ENCODE data around the gene PCDHGA4. TPM values are rescaled to one million over a fixed set of nuclear protein-coding genes. Genes with fewer than 3 reads are reported as not detected.

The PCDHGA4 gene
- total RNA-seq, 4 donors from 2014 or later = 2.0 to 5.6 (median 3.2) TPM

- no peaks in the 10 kb centered on the region for H3K4me1 ChIP-seq
- no peaks in the 10 kb centered on the region for H3K36me3 ChIP-seq
- H3K9me3 ChIP-seq = peaks cover 62% of the 10 kb centered on the region
- 20% methylated on average over 21 of the region's 22 CpGs for WGBS
- H3K27me3 ChIP-seq = peaks cover 5% of the 10 kb centered on the region
- peak overlapping the region; percentile 30 for H3K4me3 ChIP-seq
- H3K27ac ChIP-seq = no peak overlapping the region
- TF ChIP-seq POLR2AphosphoS5 (IDR thresholded peaks at IDR 0.05) = no peak
- DNase-seq (ENCODE audit: low spot score in 2 of 2) = no peak
These were observed 48.6 kb downstream of the PCDHGA4 start for GRCh38 chr5:141403387-141403786.

Other genes starting within 250 kb of the PCDHGA4 start
- 1 to 10 TPM; 1.8 to 5.6 (median 2.0) TPM for gene PCDHB4, start 233.2 kb upstream of the PCDHGA4 start, total RNA-seq
- gene PCDHB5, start 219.8 kb upstream of the PCDHGA4 start, total RNA-seq = 1 to 10 TPM in 2 of 4 donors, under 1 TPM in 2; 0.72 to 6.2 (median 1.9) TPM
- 1 to 10 TPM in 2 of 4 donors, under 1 TPM in 1, not detected in 1; 0.76 to 2.2 (median 1.7) TPM for gene PCDHB6, start 205.0 kb upstream of the PCDHGA4 start, total RNA-seq
- 1 to 10 TPM in 1 of 4 donors, under 1 TPM in 3; 0.49 to 1.2 (median 0.78) TPM for gene PCDHB7, start 182.4 kb upstream of the PCDHGA4 start, total RNA-seq
- gene PCDHB8, start 177.2 kb upstream of the PCDHGA4 start, total RNA-seq = under 1 TPM in 3 of 4 donors, not detected in 1; 0.62 to 0.93 (median 0.68) TPM
- gene PCDHB16, start 172.6 kb upstream of the PCDHGA4 start, total RNA-seq = 1 to 10 TPM; 2.9 to 4.8 (median 3.2) TPM
- 1 to 10 TPM; 1.1 to 3.2 (median 2.5) TPM for gene PCDHB9, start 167.9 kb upstream of the PCDHGA4 start, total RNA-seq
- 1 to 10 TPM in 3 of 4 donors, under 1 TPM in 1; 0.60 to 1.4 (median 1.2) TPM for gene PCDHB10, start 162.7 kb upstream of the PCDHGA4 start, total RNA-seq
- 1 to 10 TPM in 3 of 4 donors, under 1 TPM in 1; 0.98 to 2.8 (median 1.2) TPM for gene PCDHB11, start 155.4 kb upstream of the PCDHGA4 start, total RNA-seq
- 1 to 10 TPM in 1 of 4 donors, under 1 TPM in 3; 0.83 to 2.2 (median 0.95) TPM for gene PCDHB12, start 146.3 kb upstream of the PCDHGA4 start, total RNA-seq
- gene PCDHB13, start 141.1 kb upstream of the PCDHGA4 start, total RNA-seq = 1 to 10 TPM; 5.9 to 10.0 (median 6.2) TPM
- 1 to 10 TPM; 2.5 to 6.5 (median 6.0) TPM for gene PCDHB14, start 131.7 kb upstream of the PCDHGA4 start, total RNA-seq
- gene PCDHB15, start 109.6 kb upstream of the PCDHGA4 start, total RNA-seq = 1 to 10 TPM in 3 of 4 donors, under 1 TPM in 1; 0.68 to 2.3 (median 1.6) TPM
- 1 to 10 TPM in 2 of 4 donors, under 1 TPM in 2; 0.57 to 4.5 (median 0.99) TPM for gene SLC25A2, start 51.0 kb upstream of the PCDHGA4 start, total RNA-seq
- gene TAF7, start 34.2 kb upstream of the PCDHGA4 start, total RNA-seq = 10 to 100 TPM; 47.3 to 70.3 (median 62.7) TPM
- under 1 TPM; 0.26 to 0.38 (median 0.33) TPM for gene PCDHGA1, start 24.5 kb upstream of the PCDHGA4 start, total RNA-seq
- gene PCDHGA2, start 16.3 kb upstream of the PCDHGA4 start, total RNA-seq = 1 to 10 TPM; 2.0 to 3.4 (median 2.9) TPM
- 1 to 10 TPM; 1.3 to 2.3 (median 1.7) TPM for gene PCDHGA3, start 11.2 kb upstream of the PCDHGA4 start, total RNA-seq
- 1 to 10 TPM; 1.2 to 4.3 (median 2.8) TPM for gene PCDHGB1, start 4.9 kb upstream of the PCDHGA4 start, total RNA-seq
- gene PCDHGB2, start 5.0 kb downstream of the PCDHGA4 start, total RNA-seq = 1 to 10 TPM; 2.6 to 6.5 (median 3.8) TPM
- gene PCDHGA5, start 9.1 kb downstream of the PCDHGA4 start, total RNA-seq = 1 to 10 TPM; 1.5 to 4.0 (median 2.7) TPM
- 1 to 10 TPM; 4.3 to 9.7 (median 7.5) TPM for gene PCDHGB3, start 15.2 kb downstream of the PCDHGA4 start, total RNA-seq
- 1 to 10 TPM; 3.3 to 7.3 (median 5.3) TPM for gene PCDHGA6, start 18.9 kb downstream of the PCDHGA4 start, total RNA-seq
- 1 to 10 TPM; 2.7 to 5.6 (median 4.5) TPM for gene PCDHGA7, start 27.7 kb downstream of the PCDHGA4 start, total RNA-seq
- gene PCDHGB4, start 32.7 kb downstream of the PCDHGA4 start, total RNA-seq = 10 to 100 TPM in 1 of 4 donors, 1 to 10 TPM in 3; 4.1 to 10.3 (median 7.2) TPM
- gene PCDHGA8, start 37.6 kb downstream of the PCDHGA4 start, total RNA-seq = 1 to 10 TPM; 1.1 to 5.1 (median 2.1) TPM
- 10 to 100 TPM; 13.3 to 27.4 (median 15.3) TPM for gene PCDHGB5, start 42.9 kb downstream of the PCDHGA4 start, total RNA-seq
- gene PCDHGA9, start 47.8 kb downstream of the PCDHGA4 start, total RNA-seq = 10 to 100 TPM in 1 of 4 donors, 1 to 10 TPM in 3; 4.9 to 20.8 (median 7.9) TPM
- gene PCDHGB6, start 53.0 kb downstream of the PCDHGA4 start, total RNA-seq = 10 to 100 TPM in 1 of 4 donors, 1 to 10 TPM in 3; 4.5 to 13.8 (median 8.2) TPM
- gene PCDHGA10, start 58.0 kb downstream of the PCDHGA4 start, total RNA-seq = 10 to 100 TPM in 2 of 4 donors, 1 to 10 TPM in 2; 7.0 to 23.6 (median 10.3) TPM
- 10 to 100 TPM in 2 of 4 donors, 1 to 10 TPM in 2; 9.2 to 18.3 (median 9.9) TPM for gene PCDHGB7, start 62.7 kb downstream of the PCDHGA4 start, total RNA-seq
- gene PCDHGA11, start 66.0 kb downstream of the PCDHGA4 start, total RNA-seq = 10 to 100 TPM in 1 of 4 donors, 1 to 10 TPM in 3; 3.4 to 14.3 (median 6.9) TPM
- 10 to 100 TPM in 1 of 4 donors, 1 to 10 TPM in 3; 2.9 to 13.4 (median 6.6) TPM for gene PCDHGA12, start 75.5 kb downstream of the PCDHGA4 start, total RNA-seq
- gene PCDHGC3, start 120.9 kb downstream of the PCDHGA4 start, total RNA-seq = 10 to 100 TPM; 30.0 to 73.4 (median 60.4) TPM
- gene PCDHGC4, start 130.0 kb downstream of the PCDHGA4 start, total RNA-seq = 10 to 100 TPM in 3 of 4 donors, 1 to 10 TPM in 1; 2.7 to 30.6 (median 15.0) TPM
- 10 to 100 TPM in 1 of 4 donors, 1 to 10 TPM in 3; 1.6 to 10.5 (median 3.2) TPM for gene PCDHGC5, start 134.1 kb downstream of the PCDHGA4 start, total RNA-seq